Mucosa of stomach (tissue), 1 donor: ENCODE measurements around the gene RAB3A.
A peak's percentile ranks its signal among the peaks of the same experiment; 100 is the strongest.

Experiments
- H3K27me3 ChIP-seq: one replicate; pipeline ENCODE4 v1.7.0; 2013; ENCODE audit warnings: mild to moderate bottlenecking, low read length; ENCODE audit not compliant: control insufficient read depth, insufficient read depth
- H3K36me3 ChIP-seq: one replicate; pipeline ENCODE4 v1.7.0; 2013; ENCODE audit warnings: low read length; ENCODE audit not compliant: control insufficient read depth, insufficient read depth
- H3K4me1 ChIP-seq: one replicate; pipeline ENCODE4 v1.7.0; 2013; ENCODE audit warnings: mild to moderate bottlenecking, low read length; ENCODE audit not compliant: control insufficient read depth, insufficient read depth
- H3K4me3 ChIP-seq: one replicate; pipeline ENCODE4 v1.7.0; 2013; ENCODE audit warnings: low read length
- H3K9ac ChIP-seq: one replicate; pipeline ENCODE4 v1.7.0; 2013; ENCODE audit warnings: mild to moderate bottlenecking, low read length, moderate library complexity
- H3K9me3 ChIP-seq: one replicate; pipeline ENCODE4 v1.7.0; 2013; ENCODE audit warnings: mild to moderate bottlenecking, low read length, moderate library complexity; ENCODE audit not compliant: control insufficient read depth
- donor health status: Pancreatic carcinoma.

Gene RAB3A

GRCh38 chr19:18203863-18204393, at the start of gene RAB3A:
Gene RAB3A (minus strand): TSS chr19:18204042. CDS start chr19:18202740, 1,302 bp downstream.
- H3K9ac ChIP-seq = peak within 1 kb of the TSS; percentile 86
- peaks cover 18% of the 10 kb centered on the region for H3K4me1 ChIP-seq
- peaks cover 4% of the 10 kb centered on the region for H3K27me3 ChIP-seq
- no peaks in the 10 kb centered on the region for H3K36me3 ChIP-seq
- no peaks in the 10 kb centered on the region for H3K9me3 ChIP-seq
- H3K4me3 ChIP-seq = peak within 1 kb of the TSS; percentile 65

- Histone ChIP-seq H3K9me3 (no peaks in the 10 kb centered on the region), H3K9ac (peak overlapping the region; percentile 80), H3K27me3 (no peaks in the 10 kb centered on the region), H3K4me1 (peaks cover 32% of the 10 kb centered on the region), H3K36me3 (no peaks in the 10 kb centered on the region), H3K4me3 (no peak overlapping the region)
These were observed 49.3 kb upstream of the RAB3A start for GRCh38 chr19:18253130-18253529.

DNA sequence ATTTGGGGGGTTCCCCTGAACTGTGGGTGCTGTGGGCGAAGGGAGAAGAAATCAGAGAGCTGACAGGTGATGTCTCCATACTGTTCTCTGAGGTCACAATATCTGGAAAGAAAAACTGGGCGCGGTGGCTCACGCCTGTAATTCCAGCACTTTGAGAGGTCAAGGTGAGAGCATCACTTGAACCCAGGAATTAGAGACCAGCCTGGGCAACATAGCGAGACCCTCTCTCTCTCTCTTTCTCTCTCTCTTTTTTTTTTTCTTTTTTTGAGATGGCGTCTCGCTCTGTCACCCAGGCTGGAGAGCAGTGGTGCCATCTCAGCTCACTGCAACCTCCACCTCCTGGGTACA, 48.5 kb upstream of the RAB3A start:
- H3K9ac ChIP-seq = peak overlapping the region; percentile 23
- H3K36me3 ChIP-seq = no peaks in the 10 kb centered on the region
- H3K4me1 ChIP-seq = peaks cover 32% of the 10 kb centered on the region
- no peaks in the 10 kb centered on the region for H3K9me3 ChIP-seq
- no peaks in the 10 kb centered on the region for H3K27me3 ChIP-seq
- H3K4me3 ChIP-seq = no peak overlapping the region

- Histone ChIP-seq H3K27me3 (no peaks in the 10 kb centered on the region), H3K9me3 (no peaks in the 10 kb centered on the region), H3K36me3 (no peaks in the 10 kb centered on the region), H3K4me1 (peaks cover 32% of the 10 kb centered on the region), H3K9ac (peak overlapping the region; percentile 23), H3K4me3 (no peak overlapping the region)
These were observed 47.9 kb upstream of the RAB3A start for GRCh38 chr19:18251587-18252369.

DNA sequence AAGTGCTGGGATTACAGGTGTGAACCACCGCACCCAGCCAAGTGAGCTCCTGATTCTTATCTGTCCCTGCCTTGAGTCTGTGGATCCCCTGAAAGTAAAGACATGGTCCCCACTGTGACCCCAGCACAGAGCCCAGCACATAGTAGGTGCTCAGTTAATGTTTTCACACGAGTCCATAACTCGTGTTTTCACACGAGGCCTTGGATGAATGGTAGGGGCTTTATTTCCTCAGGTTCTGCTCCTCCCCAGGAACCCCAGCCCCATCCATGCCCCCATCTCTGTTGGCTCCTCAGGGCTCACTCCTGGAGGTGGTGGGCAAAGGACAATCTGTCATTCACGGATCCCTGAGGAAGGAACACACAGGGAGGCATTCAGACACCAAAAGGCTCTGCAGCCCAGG, 46.0 kb upstream of the RAB3A start:
- Histone ChIP-seq H3K27me3 (no peaks in the 10 kb centered on the region), H3K9ac (no peak overlapping the region), H3K36me3 (no peaks in the 10 kb centered on the region), H3K4me1 (peaks cover 25% of the 10 kb centered on the region), H3K4me3 (no peak overlapping the region), H3K9me3 (no peaks in the 10 kb centered on the region)

DNA sequence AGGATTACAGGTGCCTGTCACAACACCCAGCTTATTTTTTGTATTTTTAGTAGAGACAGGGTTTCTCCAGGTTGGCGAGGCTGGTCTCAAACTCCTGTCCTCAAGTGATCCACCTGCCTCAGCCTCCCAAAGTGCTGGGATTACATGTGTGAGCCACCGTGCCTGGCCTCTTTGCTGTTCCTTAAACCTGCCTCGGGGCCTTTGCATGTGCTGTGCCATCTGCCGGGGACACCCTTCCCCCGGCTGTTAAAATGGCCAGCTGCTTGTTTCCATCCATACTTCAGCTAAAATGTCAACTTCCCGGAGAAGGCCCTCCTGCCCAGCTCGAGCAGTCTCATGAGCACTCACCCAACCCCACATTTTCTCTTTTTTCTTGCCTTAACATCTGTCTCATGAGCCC, 41.5 kb upstream of the RAB3A start:
- Histone ChIP-seq H3K9ac (no peak overlapping the region), H3K4me3 (no peak overlapping the region), H3K9me3 (no peaks in the 10 kb centered on the region), H3K27me3 (no peaks in the 10 kb centered on the region), H3K36me3 (no peaks in the 10 kb centered on the region), H3K4me1 (no peaks in the 10 kb centered on the region)

- Histone ChIP-seq H3K9me3 (no peaks in the 10 kb centered on the region), H3K4me1 (no peaks in the 10 kb centered on the region), H3K36me3 (no peaks in the 10 kb centered on the region), H3K4me3 (no peak overlapping the region), H3K27me3 (peaks cover 5% of the 10 kb centered on the region), H3K9ac (no peak overlapping the region)
These were observed 35.5 kb upstream of the RAB3A start for GRCh38 chr19:18239303-18239702.

DNA sequence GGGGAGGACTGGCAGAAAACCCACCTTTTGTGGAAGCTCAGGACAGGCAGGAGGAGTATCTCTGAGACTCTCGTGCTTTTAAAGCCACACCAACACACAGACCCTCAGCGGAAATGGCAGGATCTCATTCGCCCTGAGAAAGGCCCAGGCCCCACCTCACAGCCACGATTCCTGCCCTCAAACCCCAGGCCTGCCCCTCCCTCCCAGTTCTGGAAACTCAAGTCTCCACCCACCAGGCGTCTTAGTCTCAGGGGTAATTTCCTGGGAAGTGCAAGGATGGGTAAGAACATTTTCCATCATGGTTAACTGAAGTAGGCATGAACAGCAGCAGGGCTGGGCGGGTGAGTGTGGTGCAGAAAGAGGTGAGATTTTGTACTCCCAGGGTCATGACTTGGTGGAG, 30.4 kb upstream of the RAB3A start:
- peaks cover 3% of the 10 kb centered on the region for H3K4me1 ChIP-seq
- H3K9ac ChIP-seq = no peak overlapping the region
- H3K27me3 ChIP-seq = peaks cover 40% of the 10 kb centered on the region
- H3K36me3 ChIP-seq = no peaks in the 10 kb centered on the region
- H3K4me3 ChIP-seq = no peak overlapping the region
- H3K9me3 ChIP-seq = no peaks in the 10 kb centered on the region

- H3K4me1 ChIP-seq = peaks cover 3% of the 10 kb centered on the region
- H3K4me3 ChIP-seq = no peak overlapping the region
- no peaks in the 10 kb centered on the region for H3K9me3 ChIP-seq
- H3K36me3 ChIP-seq = no peaks in the 10 kb centered on the region
- no peak overlapping the region for H3K9ac ChIP-seq
- peaks cover 40% of the 10 kb centered on the region for H3K27me3 ChIP-seq
These were observed 29.5 kb upstream of the RAB3A start for GRCh38 chr19:18233224-18233825.

- peaks cover 3% of the 10 kb centered on the region for H3K4me1 ChIP-seq
- no peak overlapping the region for H3K4me3 ChIP-seq
- no peaks in the 10 kb centered on the region for H3K36me3 ChIP-seq
- H3K27me3 ChIP-seq = peaks cover 44% of the 10 kb centered on the region
- H3K9ac ChIP-seq = no peak overlapping the region
- no peaks in the 10 kb centered on the region for H3K9me3 ChIP-seq
These were observed 28.8 kb upstream of the RAB3A start for GRCh38 chr19:18232540-18233223.

GRCh38 chr19:18231775-18232174, 27.9 kb upstream of the RAB3A start:
- H3K9me3 ChIP-seq = no peaks in the 10 kb centered on the region
- no peaks in the 10 kb centered on the region for H3K36me3 ChIP-seq
- peaks cover 3% of the 10 kb centered on the region for H3K4me1 ChIP-seq
- no peak overlapping the region for H3K4me3 ChIP-seq
- peaks cover 53% of the 10 kb centered on the region for H3K27me3 ChIP-seq
- no peak overlapping the region for H3K9ac ChIP-seq
